ENCODE results near the gene HAPLN2. TPM values are rescaled to one million over a fixed set of nuclear protein-coding genes. Genes with fewer than 3 reads are reported as not detected.
"Not testable (repeated sequence)": the region's sequence is repeated elsewhere in the genome, so short reads cannot be mapped to it uniquely, and the experiment has no call there.

Gene HAPLN2
- total RNA-seq, 4 donors from 2014 or later, result 0.83 to 5.1 (median 2.2) TPM

DNA sequence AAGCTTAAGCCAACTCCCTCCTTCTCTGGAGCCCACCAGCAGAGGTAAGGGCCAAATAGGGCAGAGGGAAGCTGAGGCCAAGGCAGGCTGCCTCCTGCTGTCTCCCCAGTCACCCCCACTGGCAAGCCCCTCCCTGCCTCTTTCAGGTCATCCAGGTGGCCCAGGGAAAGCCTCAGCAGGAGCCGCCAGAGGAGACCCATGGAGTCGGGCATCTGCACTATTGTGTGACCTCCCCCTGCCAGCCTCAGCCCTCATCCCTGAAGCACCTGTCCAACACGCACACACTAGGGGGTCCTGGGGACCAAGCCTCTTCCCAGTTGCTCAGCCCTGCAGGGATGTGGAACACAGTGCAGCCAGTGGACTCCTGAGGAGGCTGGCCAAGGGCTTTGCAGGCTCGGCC, 32.9 kb upstream of the HAPLN2 start:
- no peak for TF ChIP-seq POLR2A (IDR thresholded peaks at IDR 0.05; ENCODE audit: low read depth)
- TF ChIP-seq POLR2AphosphoS5 (IDR thresholded peaks at IDR 0.05), result no peak
- TF ChIP-seq, protein P1, sequence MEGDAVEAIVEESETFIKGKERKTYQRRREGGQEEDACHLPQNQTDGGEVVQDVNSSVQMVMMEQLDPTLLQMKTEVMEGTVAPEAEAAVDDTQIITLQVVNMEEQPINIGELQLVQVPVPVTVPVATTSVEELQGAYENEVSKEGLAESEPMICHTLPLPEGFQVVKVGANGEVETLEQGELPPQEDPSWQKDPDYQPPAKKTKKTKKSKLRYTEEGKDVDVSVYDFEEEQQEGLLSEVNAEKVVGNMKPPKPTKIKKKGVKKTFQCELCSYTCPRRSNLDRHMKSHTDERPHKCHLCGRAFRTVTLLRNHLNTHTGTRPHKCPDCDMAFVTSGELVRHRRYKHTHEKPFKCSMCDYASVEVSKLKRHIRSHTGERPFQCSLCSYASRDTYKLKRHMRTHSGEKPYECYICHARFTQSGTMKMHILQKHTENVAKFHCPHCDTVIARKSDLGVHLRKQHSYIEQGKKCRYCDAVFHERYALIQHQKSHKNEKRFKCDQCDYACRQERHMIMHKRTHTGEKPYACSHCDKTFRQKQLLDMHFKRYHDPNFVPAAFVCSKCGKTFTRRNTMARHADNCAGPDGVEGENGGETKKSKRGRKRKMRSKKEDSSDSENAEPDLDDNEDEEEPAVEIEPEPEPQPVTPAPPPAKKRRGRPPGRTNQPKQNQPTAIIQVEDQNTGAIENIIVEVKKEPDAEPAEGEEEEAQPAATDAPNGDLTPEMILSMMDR (IDR thresholded peaks at IDR 0.05), result no peak
- no peak for TF ChIP-seq EP300 (IDR thresholded peaks at IDR 0.05)
- peaks cover 7 to 14% (median 12%) of the 10 kb centered on the region in 4 donors for H3K4me1 ChIP-seq
- no peak overlapping the region for H3K4me3 ChIP-seq
- intact Hi-C loops (cut with DNase I), result loop anchor here (10.0 kb wide), 1 partner anchor 68 kb away; no protein-coding TSS in a partner anchor
- no peak for DNase-seq (ENCODE audit: extremely low spot score)
- H3K27ac ChIP-seq (replicated peaks in 1 of 4), result no peak overlapping the region
- no peaks in the 10 kb centered on the region for H3K27me3 ChIP-seq
- 100% methylated on average over 2 of the region's 4 CpGs for WGBS
- no peaks in the 10 kb centered on the region for H3K9me3 ChIP-seq
- no peaks in the 10 kb centered on the region for H3K36me3 ChIP-seq

DNA sequence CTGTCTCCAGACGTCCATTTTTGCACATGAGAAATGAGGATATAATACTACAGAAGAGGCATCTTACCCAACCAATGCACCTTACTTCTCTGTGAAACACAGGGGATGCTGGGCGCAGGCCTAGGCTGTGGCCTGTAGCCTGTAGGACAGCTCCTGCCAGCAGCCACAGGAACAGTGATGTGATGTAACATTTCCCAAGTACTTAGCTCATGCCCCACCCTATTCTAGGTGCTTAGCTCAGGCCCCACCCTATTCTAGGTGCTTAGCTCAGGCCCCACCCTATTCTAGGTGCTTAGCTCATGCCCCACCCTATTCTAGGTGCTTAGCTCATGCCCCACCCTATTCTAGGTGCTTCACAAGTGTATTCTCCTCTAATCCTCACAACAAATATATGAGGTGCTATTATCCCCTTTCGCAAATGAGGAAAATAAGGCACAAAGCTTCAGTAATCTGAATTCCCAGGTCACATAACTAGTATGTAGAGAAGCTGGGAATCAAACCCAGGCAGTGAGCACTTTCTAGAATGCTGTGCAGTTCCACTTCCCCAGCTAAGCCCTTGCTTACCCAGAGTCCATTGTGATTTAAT, 32.2 kb upstream of the HAPLN2 start:
- no peak for TF ChIP-seq POLR2A (IDR thresholded peaks at IDR 0.05; ENCODE audit: low read depth)
- TF ChIP-seq POLR2AphosphoS5 (IDR thresholded peaks at IDR 0.05), result no peak
- TF ChIP-seq, protein P1 (IDR thresholded peaks at IDR 0.05), result no peak
- TF ChIP-seq EP300 (IDR thresholded peaks at IDR 0.05), result no peak
- no peak overlapping the region for H3K4me3 ChIP-seq
- H3K36me3 ChIP-seq, result no peaks in the 10 kb centered on the region
- DNase-seq (ENCODE audit: extremely low spot score), result no peak
- intact Hi-C loops (cut with DNase I), result loop anchor here (10.0 kb wide), 1 partner anchor 68 kb away; no protein-coding TSS in a partner anchor
- no peaks in the 10 kb centered on the region for H3K27me3 ChIP-seq
- 81% methylated on average over 3 of the region's 3 CpGs for WGBS
- H3K4me1 ChIP-seq, result peaks cover 8 to 16% (median 12%) of the 10 kb centered on the region in 4 donors
- H3K9me3 ChIP-seq, result no peaks in the 10 kb centered on the region
- no peak overlapping the region for H3K27ac ChIP-seq (replicated peaks in 1 of 4)

DNA sequence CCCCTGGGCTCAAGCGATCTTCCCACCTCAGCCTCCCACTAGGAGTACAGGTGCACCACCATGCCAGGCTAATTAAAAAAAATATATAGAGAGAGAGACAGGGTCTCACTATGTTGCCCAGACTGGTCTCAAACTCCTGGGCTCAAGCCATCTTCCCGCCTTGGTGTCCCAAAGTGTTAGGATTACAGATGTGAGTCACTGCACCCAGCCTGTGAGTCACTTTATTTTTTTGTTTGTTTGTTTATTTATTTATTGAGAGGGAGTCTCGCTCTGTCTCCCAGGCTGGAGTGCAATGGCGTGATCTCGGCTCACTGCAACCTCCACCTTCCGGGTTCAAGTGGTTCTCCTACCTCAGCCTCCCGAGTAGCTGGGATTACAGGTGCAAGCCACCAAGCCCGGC, 31.3 kb upstream of the HAPLN2 start:
- not testable (repeated sequence) for H3K9me3 ChIP-seq; DNase-seq (ENCODE audit: extremely low spot score); H3K27me3 ChIP-seq; H3K27ac ChIP-seq (replicated peaks in 1 of 4); H3K36me3 ChIP-seq; H3K4me3 ChIP-seq
- peaks cover 17 to 25% (median 20%) of the 10 kb centered on the region in 4 donors for H3K4me1 ChIP-seq
- intact Hi-C loops (cut with DNase I), result loop anchor here (10.0 kb wide), 1 partner anchor 67 kb away; no protein-coding TSS in a partner anchor
- 84% methylated on average over 8 of the region's 8 CpGs for WGBS

- H3K4me1 ChIP-seq, result peaks cover 11 to 21% (median 19%) of the 10 kb centered on the region in 4 donors
- H3K36me3 ChIP-seq, result peaks cover 3 to 19% (median 17%) of the 10 kb centered on the region in 4 donors
- H3K27me3 ChIP-seq, result no peaks in the 10 kb centered on the region
- WGBS, result 72% methylated on average over 5 of the region's 5 CpGs
- no peak for DNase-seq (ENCODE audit: extremely low spot score)
- intact Hi-C loops (cut with DNase I), result loop anchor here (10.0 kb wide), 1 partner anchor 65 kb away; no protein-coding TSS in a partner anchor
- no peaks in the 10 kb centered on the region for H3K9me3 ChIP-seq
- H3K4me3 ChIP-seq, result no peak overlapping the region
- no peak for TF ChIP-seq EP300 (IDR thresholded peaks at IDR 0.05)
- TF ChIP-seq, protein P1 (IDR thresholded peaks at IDR 0.05), result no peak
- no peak for TF ChIP-seq POLR2A (IDR thresholded peaks at IDR 0.05; ENCODE audit: low read depth)
- TF ChIP-seq POLR2AphosphoS5 (IDR thresholded peaks at IDR 0.05), result no peak
- no peak overlapping the region for H3K27ac ChIP-seq (replicated peaks in 1 of 4)
Observed at GRCh38 chr1:156589546-156589945, 29.7 kb upstream of the HAPLN2 start.

DNA sequence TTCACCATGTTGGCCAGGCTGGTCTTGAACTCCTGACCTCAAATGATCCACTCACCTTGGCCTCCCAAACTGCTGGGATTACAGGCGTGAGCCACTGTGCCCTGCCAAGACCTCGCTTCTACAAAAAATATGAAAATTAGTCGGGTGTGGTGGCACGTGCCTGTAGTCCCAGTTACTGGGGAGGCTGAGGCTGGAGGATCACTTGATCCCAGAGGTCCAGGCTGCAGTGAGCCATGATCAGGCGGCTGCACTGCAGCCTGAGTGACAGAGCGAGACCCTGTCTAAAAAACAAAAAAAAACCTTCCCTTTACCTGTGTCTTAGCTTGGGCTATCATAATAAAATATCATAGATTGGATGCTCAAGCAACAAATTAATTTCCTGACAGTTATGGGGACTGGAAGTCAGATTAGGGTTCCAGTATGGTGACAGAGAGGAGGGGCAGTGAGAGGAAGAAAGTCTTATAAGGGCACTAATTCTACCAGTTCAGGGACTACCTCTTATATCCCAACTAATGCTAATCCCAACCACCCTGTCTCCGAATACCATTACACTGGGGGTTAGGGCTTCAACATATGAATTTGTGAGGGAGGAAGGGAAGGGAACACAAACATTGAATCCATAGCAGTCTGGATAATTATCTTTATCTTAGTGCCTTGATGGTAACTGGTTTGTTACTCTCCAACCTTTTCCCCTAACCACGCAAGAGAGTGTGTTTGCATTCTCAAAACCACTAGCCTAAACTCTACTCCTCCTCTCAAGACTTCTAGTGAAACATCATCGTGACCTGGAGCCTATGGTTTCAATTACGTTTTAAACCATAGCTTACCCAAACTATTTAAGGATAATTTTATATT, 28.7 kb upstream of the HAPLN2 start:
- no peak for DNase-seq (ENCODE audit: extremely low spot score)
- Histone ChIP-seq H3K27me3 (no peaks in the 10 kb centered on the region), H3K4me3 (peak overlapping the region; percentile 72 to 87 (median 80)), H3K9me3 (no peaks in the 10 kb centered on the region), H3K27ac (replicated peaks in 1 of 4) (peak overlapping the region; percentile 85 to 91 (median 88)), H3K36me3 (peaks cover 14 to 29% (median 27%) of the 10 kb centered on the region in 4 donors), H3K4me1 (peaks cover 11 to 21% (median 19%) of the 10 kb centered on the region in 4 donors)
- no peak for TF ChIP-seq POLR2A (IDR thresholded peaks at IDR 0.05; ENCODE audit: low read depth)
- TF ChIP-seq EP300 (IDR thresholded peaks at IDR 0.05), result no peak
- no peak for TF ChIP-seq POLR2AphosphoS5 (IDR thresholded peaks at IDR 0.05)
- TF ChIP-seq, protein P1 (IDR thresholded peaks at IDR 0.05), result no peak
- WGBS, result 82% methylated on average over 10 of the region's 10 CpGs
- intact Hi-C loops (cut with DNase I), result loop anchor here (5.0 to 10.0 kb wide), 2 partner anchors 106 to 133 kb away; no protein-coding TSS in a partner anchor

Data from esophagus muscularis mucosa (tissue), 4 donors.